Measurements from ENCODE around the gene C18orf54.

- TF ChIP-seq MYC (IDR thresholded peaks at IDR 0.05; ENCODE audit: low read depth, low read length) (no peak), POLR2A (IDR thresholded peaks at IDR 0.05; ENCODE audit: extremely low read depth, insufficient read length) (no peak)
- TF ChIP-seq, protein P1, sequence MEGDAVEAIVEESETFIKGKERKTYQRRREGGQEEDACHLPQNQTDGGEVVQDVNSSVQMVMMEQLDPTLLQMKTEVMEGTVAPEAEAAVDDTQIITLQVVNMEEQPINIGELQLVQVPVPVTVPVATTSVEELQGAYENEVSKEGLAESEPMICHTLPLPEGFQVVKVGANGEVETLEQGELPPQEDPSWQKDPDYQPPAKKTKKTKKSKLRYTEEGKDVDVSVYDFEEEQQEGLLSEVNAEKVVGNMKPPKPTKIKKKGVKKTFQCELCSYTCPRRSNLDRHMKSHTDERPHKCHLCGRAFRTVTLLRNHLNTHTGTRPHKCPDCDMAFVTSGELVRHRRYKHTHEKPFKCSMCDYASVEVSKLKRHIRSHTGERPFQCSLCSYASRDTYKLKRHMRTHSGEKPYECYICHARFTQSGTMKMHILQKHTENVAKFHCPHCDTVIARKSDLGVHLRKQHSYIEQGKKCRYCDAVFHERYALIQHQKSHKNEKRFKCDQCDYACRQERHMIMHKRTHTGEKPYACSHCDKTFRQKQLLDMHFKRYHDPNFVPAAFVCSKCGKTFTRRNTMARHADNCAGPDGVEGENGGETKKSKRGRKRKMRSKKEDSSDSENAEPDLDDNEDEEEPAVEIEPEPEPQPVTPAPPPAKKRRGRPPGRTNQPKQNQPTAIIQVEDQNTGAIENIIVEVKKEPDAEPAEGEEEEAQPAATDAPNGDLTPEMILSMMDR (IDR thresholded peaks at IDR 0.05; ENCODE audit: low read depth, low read length): no peak
- TF ChIP-seq, protein P2, sequence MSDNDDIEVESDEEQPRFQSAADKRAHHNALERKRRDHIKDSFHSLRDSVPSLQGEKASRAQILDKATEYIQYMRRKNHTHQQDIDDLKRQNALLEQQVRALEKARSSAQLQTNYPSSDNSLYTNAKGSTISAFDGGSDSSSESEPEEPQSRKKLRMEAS (IDR thresholded peaks at IDR 0.05; ENCODE audit: low read depth, low read length): no peak
Observed at GRCh38 chr18:54382076-54382475, 24.4 kb downstream of the C18orf54 start.

Data from NB4 (cell line).